Activated T-cell treated with anti-CD3 and anti-CD28 coated beads for 4 hours (primary cell): Measurements from ENCODE around the gene PRDM2.

ENCODE experiments used
- DNase-seq: peaks from one replicate; pipeline ENCODE4 v3.0.0-alpha.2; 2020

Gene PRDM2

GRCh38 chr1:13798120-13798519 lies 98.1 kb downstream of the PRDM2 start:
- no peak for DNase-seq

GRCh38 chr1:13799502-13800283 lies 99.7 kb downstream of the PRDM2 start:
- DNase-seq, result no peak

- DNase-seq, result no peak
Measured at GRCh38 chr1:13801232-13801631, 101.2 kb downstream of the PRDM2 start.

GRCh38 chr1:13801655-13802486 lies 101.9 kb downstream of the PRDM2 start:
- DNase-seq, result no peak

GRCh38 chr1:13802782-13803545 lies 103.0 kb downstream of the PRDM2 start:
- no peak for DNase-seq

GRCh38 chr1:13803546-13804239 lies 103.7 kb downstream of the PRDM2 start:
- DNase-seq, result no peak

GRCh38 chr1:13804240-13804633 lies 104.2 kb downstream of the PRDM2 start:
- DNase-seq, result no peak

GRCh38 chr1:13805431-13805830 lies 105.4 kb downstream of the PRDM2 start:
- DNase-seq, result no peak

GRCh38 chr1:13806108-13806507 lies 106.1 kb downstream of the PRDM2 start:
- DNase-seq, result no peak

GRCh38 chr1:13807209-13807608 lies 107.2 kb downstream of the PRDM2 start:
- DNase-seq, result no peak

GRCh38 chr1:13808729-13809131 lies 108.7 kb downstream of the PRDM2 start:
- DNase-seq, result no peak

- DNase-seq, result no peak
Measured at GRCh38 chr1:13809461-13810159, 109.6 kb downstream of the PRDM2 start.

GRCh38 chr1:13812456-13813397 lies 112.7 kb downstream of the PRDM2 start:
- no peak for DNase-seq

GRCh38 chr1:13813398-13814012 lies 113.5 kb downstream of the PRDM2 start:
- peak; percentile 20 for DNase-seq

GRCh38 chr1:13814131-13814530 lies 114.1 kb downstream of the PRDM2 start:
- DNase-seq, result no peak

- no peak for DNase-seq
Measured at GRCh38 chr1:13816016-13816760, 116.2 kb downstream of the PRDM2 start.

- DNase-seq, result no peak
Measured at GRCh38 chr1:13817906-13818305, 117.9 kb downstream of the PRDM2 start.

- DNase-seq, result no peak
Measured at GRCh38 chr1:13818926-13819325, 118.9 kb downstream of the PRDM2 start.

GRCh38 chr1:13819642-13820041 lies 119.7 kb downstream of the PRDM2 start:
- no peak for DNase-seq

GRCh38 chr1:13820055-13820454 lies 120.1 kb downstream of the PRDM2 start:
- no peak for DNase-seq
